NT2/D1 (cell line): ENCODE measurements around the gene LIPG.

Source experiments
- DNase-seq: peaks from one replicate; pipeline ENCODE4 v3.0.0-alpha.2; 2011; ENCODE audit warnings: low read depth, low spot score
- H3K27me3 ChIP-seq: 2 replicates; pipeline ENCODE4 v1.6.0; 2011; ENCODE audit warnings: mild to moderate bottlenecking; ENCODE audit not compliant: insufficient read length, insufficient read depth
- H3K36me3 ChIP-seq: 2 replicates; pipeline ENCODE4 v1.6.1; 2011; ENCODE audit warnings: mild to moderate bottlenecking, low read length, mixed read lengths; ENCODE audit not compliant: insufficient read depth, insufficient read length
- H3K4me1 ChIP-seq: 2 replicates; pipeline ENCODE4 v1.5.1; 2011; ENCODE audit not compliant: insufficient read depth, insufficient read length
- H3K4me3 ChIP-seq: 2 replicates; pipeline ENCODE4 v1.5.1; 2011; ENCODE audit warnings: low read depth; ENCODE audit not compliant: insufficient read length
- H3K9ac ChIP-seq: 2 replicates; pipeline ENCODE4 v1.6.0; 2011; ENCODE audit warnings: low read depth; ENCODE audit not compliant: insufficient read length
- H3K9me3 ChIP-seq: 2 replicates; pipeline ENCODE4 v1.5.1; 2011; ENCODE audit warnings: mild to moderate bottlenecking, low read length; ENCODE audit not compliant: insufficient read depth
- SUZ12 ChIP-seq: IDR thresholded peaks from 2 replicates; pipeline ENCODE4 v1.6.1; 2011; ENCODE audit not compliant: insufficient read length, insufficient read depth; ENCODE audit errors: extremely low read depth
- YY1 ChIP-seq: IDR thresholded peaks from 2 replicates; pipeline ENCODE4 v1.6.1; 2011; ENCODE audit not compliant: insufficient read length, insufficient read depth
- ZNF274 ChIP-seq: IDR thresholded peaks from 2 replicates; pipeline ENCODE4 v1.6.1; 2011; ENCODE audit warnings: mild to moderate bottlenecking, low read depth, low read length

The LIPG gene

DNA sequence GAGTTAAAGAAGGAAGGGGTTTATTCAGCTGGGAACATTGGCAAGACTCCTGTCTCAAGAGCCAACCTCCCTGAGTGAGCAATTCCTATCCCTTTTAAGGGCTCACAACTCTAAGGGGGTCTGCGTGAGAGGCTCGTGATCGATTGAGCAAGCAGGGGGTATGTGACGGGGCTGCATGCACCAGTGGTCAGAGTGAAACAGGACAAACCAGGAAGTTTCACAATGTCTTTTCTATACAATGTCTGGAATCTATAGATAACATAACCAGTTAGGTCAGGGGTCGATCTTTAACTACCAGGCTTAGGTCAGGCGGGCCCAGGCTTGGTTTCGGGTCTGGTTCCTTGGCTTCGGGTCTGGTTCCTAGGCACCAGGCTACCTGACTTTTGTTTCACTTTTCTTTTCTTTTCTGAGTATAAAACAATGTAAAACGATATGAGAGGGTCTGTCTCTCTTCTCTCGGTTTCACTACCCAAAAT, 30.1 kb upstream of the LIPG start:
- TF ChIP-seq YY1 (no peak), ZNF274 (no peak), SUZ12 (no peak)
- Histone ChIP-seq H3K4me1 (no peaks in the 10 kb centered on the region), H3K9ac (no peak overlapping the region), H3K9me3 (peaks cover 17% of the 10 kb centered on the region; the same call in 1 of the 2 replicates), H3K36me3 (no peaks in the 10 kb centered on the region), H3K27me3 (no peaks in the 10 kb centered on the region), H3K4me3 (no peak overlapping the region)
- DNase-seq = no peak

DNA sequence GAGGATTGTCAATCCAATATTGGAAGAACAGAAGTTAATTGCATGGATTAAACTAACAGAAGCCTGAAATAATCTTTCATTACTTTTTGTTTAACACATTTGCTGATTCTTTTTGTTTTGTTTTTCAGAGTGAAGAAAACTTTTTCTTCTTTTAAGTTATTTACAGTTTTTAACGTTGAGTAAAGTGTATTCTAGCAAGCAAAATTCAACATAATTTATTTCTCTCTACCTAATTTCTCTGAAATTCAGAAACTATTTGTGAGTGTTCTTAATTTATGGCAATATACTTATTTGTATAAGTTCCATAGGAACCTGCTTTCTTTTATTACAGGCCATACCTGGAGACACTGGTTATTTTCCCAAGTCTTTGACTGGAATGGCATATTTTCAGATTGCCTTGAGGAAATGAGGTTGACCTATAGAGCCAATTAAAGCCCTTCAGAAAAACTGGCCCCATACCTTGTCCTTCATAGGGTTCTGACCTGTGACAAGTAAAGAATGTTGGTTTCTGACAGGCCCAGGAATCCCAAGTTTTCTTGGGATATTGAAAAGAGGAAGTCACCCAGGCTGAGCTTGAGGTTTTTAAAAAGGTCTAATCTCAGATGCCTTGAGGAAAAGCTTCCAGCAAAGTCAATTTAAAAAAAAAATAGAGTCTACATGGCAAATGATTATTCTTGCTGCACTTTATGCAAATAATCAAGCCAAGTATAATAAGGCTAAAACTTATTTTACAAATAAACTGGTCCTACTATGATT, 26.8 kb upstream of the LIPG start:
- Histone ChIP-seq H3K9ac (no peak overlapping the region), H3K4me3 (no peak overlapping the region), H3K36me3 (no peaks in the 10 kb centered on the region), H3K9me3 (peaks cover 13% of the 10 kb centered on the region; the same call in 1 of the 2 replicates), H3K27me3 (no peaks in the 10 kb centered on the region), H3K4me1 (no peaks in the 10 kb centered on the region)
- TF ChIP-seq SUZ12 = no peak
- no peak for TF ChIP-seq ZNF274
- no peak for TF ChIP-seq YY1
- no peak for DNase-seq

DNA sequence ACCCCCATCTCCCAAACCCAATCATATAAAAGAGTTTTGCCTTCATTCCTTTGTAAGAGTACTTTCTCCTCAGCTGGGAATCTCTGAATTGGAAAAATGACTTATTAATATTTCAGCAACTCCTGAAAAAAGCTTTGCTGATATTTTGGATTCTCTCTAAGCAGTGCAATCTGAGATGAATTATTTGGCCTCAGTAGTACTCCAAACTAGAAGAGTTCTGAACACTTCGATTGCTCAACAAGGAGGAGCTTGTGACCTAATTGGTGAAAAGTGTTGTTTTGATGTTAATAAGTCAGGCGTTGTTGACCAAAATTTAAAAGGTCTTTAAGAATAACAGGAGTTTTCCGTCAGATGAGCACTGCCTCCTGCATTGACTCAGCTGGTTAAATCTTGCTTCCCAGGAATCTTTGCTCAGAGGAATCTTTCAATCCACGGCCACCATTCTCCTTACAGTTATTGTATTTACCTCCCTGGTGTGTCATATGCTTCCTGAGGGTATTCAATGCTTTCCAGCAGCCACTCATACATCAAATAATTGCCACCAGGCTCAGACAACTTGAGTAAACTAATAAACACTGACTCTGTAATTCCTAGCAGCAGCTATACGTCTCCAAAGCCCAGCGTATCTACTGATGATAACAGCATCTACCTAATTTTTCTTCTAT, 24.5 kb upstream of the LIPG start:
- H3K9ac ChIP-seq = no peak overlapping the region
- no peaks in the 10 kb centered on the region for H3K27me3 ChIP-seq
- DNase-seq = no peak
- no peak overlapping the region for H3K4me3 ChIP-seq
- peaks cover 11% of the 10 kb centered on the region; the same call in 1 of the 2 replicates for H3K9me3 ChIP-seq
- no peaks in the 10 kb centered on the region for H3K36me3 ChIP-seq
- H3K4me1 ChIP-seq = no peaks in the 10 kb centered on the region
- no peak for TF ChIP-seq ZNF274
- TF ChIP-seq YY1 = no peak
- TF ChIP-seq SUZ12 = no peak

DNA sequence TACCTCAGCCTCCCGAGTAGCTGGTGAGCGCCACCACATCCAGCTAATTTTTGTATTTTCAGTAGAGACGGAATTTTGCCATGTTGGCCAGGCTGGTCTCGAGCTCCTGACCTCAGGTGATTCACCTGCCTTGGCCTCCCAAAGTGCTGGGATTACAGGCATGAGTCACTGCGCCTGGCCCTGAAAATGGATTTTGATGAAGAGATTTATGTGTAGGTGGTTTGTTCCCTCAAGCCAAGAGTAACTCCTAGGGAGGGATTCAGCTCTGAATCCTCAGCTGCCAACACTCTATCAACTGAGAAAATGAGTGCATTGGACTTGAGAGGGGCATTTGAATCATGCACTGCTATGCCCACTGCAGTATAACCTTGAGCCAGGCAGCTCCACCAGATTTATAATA, 17.5 kb upstream of the LIPG start:
- H3K36me3 ChIP-seq = no peaks in the 10 kb centered on the region
- no peak for DNase-seq
- no peak overlapping the region for H3K4me3 ChIP-seq
- no peaks in the 10 kb centered on the region for H3K9me3 ChIP-seq
- H3K4me1 ChIP-seq = no peaks in the 10 kb centered on the region
- H3K9ac ChIP-seq = no peak overlapping the region
- H3K27me3 ChIP-seq = no peaks in the 10 kb centered on the region
- TF ChIP-seq YY1 (no peak), ZNF274 (no peak), SUZ12 (no peak)

DNA sequence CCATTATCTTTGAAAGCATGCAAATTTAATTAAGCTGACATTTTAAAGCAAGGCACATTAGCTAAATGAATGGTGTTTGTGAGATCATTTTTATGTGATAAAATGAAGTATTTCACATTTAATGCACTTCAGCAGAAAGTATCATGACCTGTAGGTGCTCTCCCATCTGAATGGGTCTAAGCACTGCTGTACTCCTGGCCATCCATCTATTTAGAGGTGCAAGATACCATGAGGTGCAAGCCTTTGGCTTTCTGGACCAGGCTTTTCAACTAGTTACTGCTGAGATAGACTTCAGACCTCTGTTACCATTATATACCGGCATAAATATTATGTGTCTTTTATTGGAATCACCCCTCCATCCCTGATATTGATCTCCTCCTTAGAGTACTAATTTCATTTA, 15.6 kb upstream of the LIPG start:
- Histone ChIP-seq H3K27me3 (no peaks in the 10 kb centered on the region), H3K9me3 (peaks cover 6% of the 10 kb centered on the region; the same call in 1 of the 2 replicates), H3K36me3 (no peaks in the 10 kb centered on the region), H3K4me1 (no peaks in the 10 kb centered on the region), H3K4me3 (no peak overlapping the region), H3K9ac (no peak overlapping the region)
- TF ChIP-seq ZNF274 (no peak), YY1 (no peak), SUZ12 (no peak)
- no peak for DNase-seq

DNA sequence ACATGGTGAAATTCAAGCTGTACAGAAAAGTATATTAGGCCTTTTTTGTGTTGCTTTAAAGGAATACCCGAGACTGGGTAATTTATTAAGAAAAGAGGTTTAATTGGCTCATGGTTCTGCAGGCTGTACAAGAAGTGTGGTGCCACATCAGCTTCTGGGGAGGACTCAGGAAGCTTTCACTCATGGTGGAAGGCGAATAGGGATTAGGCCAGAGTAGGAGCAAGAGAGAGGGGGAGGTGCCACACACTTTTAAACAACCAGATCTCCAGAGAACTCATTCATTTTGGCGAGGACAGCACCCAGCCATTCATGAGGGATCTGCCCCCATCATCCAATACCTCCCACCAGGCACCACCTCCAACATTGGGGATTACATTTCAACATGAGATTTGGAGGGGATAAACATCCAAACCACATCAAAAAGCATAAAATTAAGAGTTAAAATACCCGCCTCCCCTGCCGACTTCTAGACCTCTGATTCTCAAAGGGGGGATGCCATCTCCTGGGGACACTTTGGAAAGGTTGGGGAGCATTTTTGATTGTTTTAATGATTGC, 15.1 kb upstream of the LIPG start:
- no peak overlapping the region for H3K4me3 ChIP-seq
- no peak for TF ChIP-seq SUZ12
- no peak for TF ChIP-seq YY1
- TF ChIP-seq ZNF274 = no peak
- no peak overlapping the region for H3K9ac ChIP-seq
- no peaks in the 10 kb centered on the region for H3K36me3 ChIP-seq
- H3K27me3 ChIP-seq = no peaks in the 10 kb centered on the region
- H3K4me1 ChIP-seq = no peaks in the 10 kb centered on the region
- no peak for DNase-seq
- peaks cover 6% of the 10 kb centered on the region; the same call in 1 of the 2 replicates for H3K9me3 ChIP-seq

DNA sequence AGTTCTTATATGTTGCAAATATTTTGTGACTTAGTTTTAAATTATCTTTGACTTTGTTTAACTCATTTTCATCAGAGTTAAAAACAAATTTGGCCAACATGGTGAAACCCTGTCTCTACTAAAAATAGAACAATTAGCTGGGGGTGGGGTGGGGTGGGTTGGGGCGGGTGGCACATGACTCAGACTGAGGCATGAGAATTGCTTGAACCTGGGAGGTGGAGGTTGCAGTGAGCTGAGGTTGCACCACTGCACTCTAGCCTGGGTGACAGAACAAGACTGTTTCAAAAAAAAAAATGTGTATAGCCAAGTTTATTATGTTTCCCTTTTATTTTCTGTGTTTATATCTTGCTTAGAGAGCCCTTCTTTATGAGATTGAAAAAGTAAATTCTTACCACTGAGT, 14.2 kb upstream of the LIPG start:
- Histone ChIP-seq H3K4me3 (no peak overlapping the region), H3K36me3 (no peaks in the 10 kb centered on the region), H3K9me3 (peaks cover 6% of the 10 kb centered on the region; the same call in 1 of the 2 replicates), H3K27me3 (no peaks in the 10 kb centered on the region), H3K9ac (no peak overlapping the region), H3K4me1 (no peaks in the 10 kb centered on the region)
- DNase-seq = no peak
- TF ChIP-seq SUZ12 (no peak), ZNF274 (no peak), YY1 (no peak)
